ENCODE measurements around the gene TTLL1.

Gene TTLL1

DNA sequence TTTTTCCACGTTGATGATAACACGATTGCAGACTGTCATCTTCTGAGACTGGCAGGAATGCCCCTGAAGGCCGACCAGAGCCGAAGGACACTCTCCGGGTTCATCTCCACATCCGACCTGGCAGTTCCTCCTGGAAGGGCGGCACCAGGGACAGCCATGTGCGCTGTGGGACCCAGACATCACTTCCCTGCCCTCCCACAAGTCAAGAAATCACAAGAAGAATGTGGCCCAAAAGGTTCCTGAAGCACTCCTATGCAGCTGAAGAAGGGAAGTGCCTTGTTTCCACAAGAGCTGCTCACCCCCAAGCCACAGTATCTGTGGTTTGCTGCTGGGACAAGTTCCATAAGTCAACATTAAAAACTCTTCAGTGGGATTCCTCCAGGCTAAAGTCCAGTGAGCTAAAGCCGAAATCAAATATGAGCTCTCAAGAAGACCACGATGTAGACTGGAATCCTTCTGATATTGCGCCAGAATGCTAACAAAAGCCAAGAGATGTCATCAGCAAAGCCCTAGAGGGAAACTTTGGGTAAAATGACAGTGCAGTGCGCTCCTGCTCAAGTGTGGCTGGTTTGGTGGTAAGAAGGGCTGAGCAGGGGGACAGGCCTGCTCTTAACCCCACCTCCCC is 95.4 kb downstream of the TTLL1 start:
- no peak for DNase-seq (ENCODE audit: low read depth)

DNA sequence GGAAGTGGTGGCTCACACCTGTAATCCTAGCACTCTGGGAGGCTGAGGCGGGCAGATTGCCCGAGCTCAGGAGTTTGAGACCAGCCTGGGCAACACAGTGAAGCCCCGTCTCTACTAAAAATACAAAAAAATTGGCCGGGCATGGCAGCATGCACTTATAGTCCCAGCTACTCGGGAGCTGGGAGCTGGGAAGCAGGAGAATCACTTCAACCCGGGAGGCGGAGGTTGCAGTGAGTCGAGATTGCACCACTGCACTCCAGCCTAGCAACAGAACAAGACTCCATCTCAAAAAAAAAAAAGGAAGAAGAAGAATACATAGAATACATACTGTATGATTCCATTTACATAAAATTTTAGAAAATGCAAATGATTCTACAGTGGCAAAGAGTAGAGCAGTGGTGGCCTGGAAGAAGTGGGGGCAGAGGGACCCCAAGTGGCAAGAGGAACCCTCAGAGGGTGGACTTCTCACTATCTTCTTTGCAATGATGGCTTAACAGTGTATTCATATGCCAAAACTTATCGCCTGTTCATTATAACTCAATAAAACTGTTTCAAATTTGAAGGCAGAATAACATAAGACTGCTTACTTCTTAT is 96.2 kb downstream of the TTLL1 start:
- DNase-seq (ENCODE audit: low read depth), result no peak

DNA sequence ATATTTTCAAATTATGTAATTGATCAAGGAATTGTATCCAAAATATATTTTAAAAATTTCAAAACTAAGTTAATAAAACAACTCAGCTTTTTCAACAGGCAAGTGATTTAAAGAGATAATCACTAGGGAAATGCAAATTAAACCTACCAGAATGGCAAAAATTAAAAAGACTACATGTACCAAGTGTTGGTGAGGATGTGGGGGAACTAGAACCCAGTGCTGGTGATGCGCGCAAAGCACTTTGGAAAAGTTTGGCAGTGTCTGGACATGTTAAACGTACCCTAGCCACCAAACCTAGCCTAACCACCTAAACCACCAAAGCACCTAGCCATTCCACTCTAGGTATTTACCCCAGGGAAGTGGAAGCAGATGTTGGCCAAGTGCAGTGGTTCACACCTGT is 97.1 kb downstream of the TTLL1 start:
- DNase-seq (ENCODE audit: low read depth), result no peak

DNA sequence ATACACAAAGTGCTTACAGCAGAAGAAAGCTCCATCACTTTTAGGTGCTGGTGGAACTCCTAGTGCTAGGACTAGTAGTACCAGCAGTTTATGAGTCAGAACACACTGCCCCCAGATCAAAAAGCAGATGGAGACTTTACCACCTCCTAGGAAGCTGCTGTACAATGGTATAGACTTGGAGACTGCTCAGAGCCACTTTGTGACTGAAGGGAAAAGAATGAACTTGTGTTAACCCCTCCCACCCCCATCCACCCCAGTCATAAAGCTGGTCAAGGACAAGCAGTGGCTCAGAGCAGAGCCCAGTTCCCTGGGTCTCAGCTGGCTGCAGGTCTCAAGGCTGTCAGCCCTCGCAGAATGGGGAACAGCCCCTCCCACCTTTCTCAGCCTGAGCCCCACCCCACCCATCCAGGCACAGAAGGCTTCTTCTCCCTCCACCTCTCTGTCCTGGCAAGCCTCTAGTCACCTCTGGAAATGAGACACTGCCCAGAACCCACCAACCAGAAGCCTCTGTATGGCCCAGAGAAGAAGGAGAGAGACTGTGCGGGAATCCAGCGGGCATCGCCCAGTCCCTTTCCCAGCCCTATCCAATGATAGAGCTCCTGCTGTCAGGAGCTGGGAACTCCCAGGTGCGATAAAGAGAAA is 98.1 kb downstream of the TTLL1 start:
- DNase-seq (ENCODE audit: low read depth), result no peak

DNA sequence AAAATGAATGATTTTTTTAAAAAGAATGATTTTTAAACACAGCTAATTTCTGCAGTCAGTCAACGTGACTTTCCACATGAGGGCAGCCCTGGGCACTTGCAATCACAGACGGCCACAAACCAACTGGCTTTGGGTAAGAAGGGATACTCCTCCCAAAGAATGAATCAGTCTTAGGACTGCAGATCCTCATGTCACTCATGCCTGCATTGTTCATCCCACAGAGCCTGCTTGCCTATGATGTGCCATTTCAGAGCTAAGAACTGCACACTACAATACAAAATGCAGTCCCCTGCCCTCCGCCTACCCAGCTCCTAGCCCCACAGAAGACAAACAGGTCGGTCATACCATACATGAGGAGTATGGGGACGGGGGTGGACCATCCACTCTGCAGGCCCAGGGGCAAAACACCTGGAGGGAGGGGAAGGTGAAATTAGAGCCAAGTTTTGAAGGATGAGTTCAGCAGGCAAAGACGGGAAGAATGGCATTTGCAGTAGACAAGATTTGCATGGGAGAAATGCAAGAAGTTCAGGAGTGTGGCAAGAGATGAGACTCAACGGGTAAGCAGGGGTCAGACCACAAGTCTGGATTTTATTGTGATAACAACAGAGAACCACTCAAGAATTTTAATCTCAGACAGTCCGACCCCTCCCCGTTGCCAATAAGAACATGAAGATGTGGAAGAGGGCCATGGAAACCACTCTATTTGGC is 98.9 kb downstream of the TTLL1 start:
- DNase-seq (ENCODE audit: low read depth), result no peak

All from activated T-cell treated with anti-CD3 and anti-CD28 coated beads for 48 hours (primary cell).